HCEC 1CT (cell line): ENCODE data around the gene TRIO.
A peak's percentile ranks its signal among the peaks of the same experiment; 100 is the strongest.

ENCODE experiments used
- DNase-seq: peaks from one replicate; pipeline ENCODE4 v3.0.0-alpha.2; 2017

The TRIO gene

GRCh38 chr5:14148890-14149671 is 5.9 kb downstream of the TRIO start:
- DNase-seq, result no peak

GRCh38 chr5:14149672-14150274 is 6.6 kb downstream of the TRIO start:
- DNase-seq, result no peak

GRCh38 chr5:14151416-14151815 is 8.3 kb downstream of the TRIO start:
- DNase-seq, result no peak

- no peak for DNase-seq
Measured at GRCh38 chr5:14153071-14153864, 10.1 kb downstream of the TRIO start.

GRCh38 chr5:14153932-14154731 is 11.0 kb downstream of the TRIO start:
- DNase-seq, result peak; percentile 85

DNA sequence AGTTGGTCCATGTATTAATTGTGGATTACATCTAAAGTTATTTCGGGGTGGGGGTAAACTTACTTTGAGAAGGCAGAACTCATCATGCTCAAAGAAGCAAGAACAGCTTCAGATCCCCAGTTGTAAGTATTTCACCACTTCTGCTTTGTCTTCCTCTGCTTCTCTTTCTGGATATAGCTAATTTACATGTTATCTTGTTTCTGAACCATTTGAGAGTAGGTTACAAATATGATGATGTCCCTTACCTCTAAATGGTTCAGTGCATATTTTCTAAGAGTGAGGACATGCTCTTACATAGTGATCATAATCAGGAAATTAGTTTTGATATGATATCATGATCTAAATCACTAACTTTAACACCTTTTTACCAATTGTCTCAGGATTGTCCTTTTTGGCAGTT is 11.9 kb downstream of the TRIO start:
- DNase-seq, result no peak

GRCh38 chr5:14155739-14156138 is 12.6 kb downstream of the TRIO start:
- no peak for DNase-seq

- no peak for DNase-seq
Measured at GRCh38 chr5:14156290-14156649, 13.1 kb downstream of the TRIO start.

DNA sequence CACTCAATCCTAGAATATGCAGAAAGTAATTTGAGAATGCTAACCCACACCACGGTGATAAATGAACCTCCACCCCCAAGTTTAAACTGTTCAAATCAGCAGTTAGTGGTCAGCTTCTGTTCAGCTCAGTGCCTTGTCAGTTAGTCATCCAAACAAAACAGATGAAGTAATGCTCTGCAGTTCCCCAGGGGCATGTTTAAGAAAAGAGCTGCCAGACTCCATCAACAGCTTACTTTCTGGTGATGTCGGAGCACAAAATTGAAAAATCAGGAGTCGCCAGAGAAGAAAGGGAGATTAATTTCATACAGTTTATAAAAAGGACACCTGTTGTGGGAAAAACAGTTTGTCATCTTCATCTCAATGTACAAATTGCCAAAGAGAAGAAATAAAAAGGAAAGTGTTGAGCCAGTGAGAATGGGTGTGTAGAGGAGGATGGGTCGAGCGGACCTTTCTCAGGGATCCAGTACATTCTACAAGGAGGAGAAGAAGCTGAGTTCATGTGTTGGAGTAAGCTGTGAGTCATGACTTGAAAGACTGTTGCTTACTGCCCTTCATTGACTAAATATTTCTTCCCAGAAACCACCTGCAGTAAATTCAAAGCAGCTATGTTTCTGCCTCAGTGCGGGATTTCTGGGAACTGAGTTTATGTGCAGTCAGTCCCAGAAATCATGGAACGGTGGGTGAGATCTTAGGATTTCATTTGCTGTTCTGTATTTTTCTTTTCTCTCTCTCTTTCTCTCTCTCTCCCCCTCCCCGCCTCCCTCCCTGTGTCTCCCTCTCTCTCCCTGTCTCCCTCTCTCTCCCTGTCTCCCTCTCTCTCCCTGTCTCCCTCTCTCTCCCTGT is 13.7 kb downstream of the TRIO start:
- DNase-seq, result peak; percentile 96

- no peak for DNase-seq
Measured at GRCh38 chr5:14157493-14157782, 14.3 kb downstream of the TRIO start.

GRCh38 chr5:14158890-14159666 is 15.9 kb downstream of the TRIO start:
- DNase-seq, result no peak

DNA sequence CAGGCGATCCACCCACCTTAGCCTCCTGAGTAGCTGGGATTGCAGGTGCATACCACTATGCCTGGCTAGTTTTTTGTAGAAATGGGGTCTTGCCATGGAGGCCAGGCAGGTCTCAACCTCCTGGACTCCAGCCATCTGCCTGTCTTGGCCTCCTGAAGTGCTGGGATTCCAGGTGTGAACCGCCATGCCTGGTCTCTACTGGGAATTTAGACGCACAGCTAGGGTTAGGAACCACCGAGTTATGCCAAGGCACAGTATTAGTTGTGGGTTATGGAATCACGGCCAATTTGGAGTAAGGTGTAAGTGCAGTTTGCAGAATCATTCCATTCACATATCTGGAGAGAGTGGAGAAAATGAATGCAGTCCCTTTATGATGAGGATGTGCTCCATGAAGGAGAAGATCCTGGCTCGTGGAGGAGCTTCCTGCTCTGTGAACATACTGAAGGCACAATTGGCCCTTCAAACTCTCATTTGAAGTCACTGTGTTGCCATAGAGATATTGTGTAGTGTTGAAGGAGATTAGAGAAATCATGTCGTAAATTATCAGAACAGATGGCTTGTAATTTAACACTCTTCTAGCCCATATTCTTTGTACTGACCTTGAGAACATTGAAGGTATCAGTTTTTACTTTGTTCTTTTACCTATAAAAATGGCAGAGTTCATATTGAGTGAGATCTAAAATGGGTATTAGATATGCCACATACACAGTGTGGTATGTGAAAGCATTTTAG is 18.8 kb downstream of the TRIO start:
- no peak for DNase-seq

- no peak for DNase-seq
Measured at GRCh38 chr5:14164164-14165163, 21.3 kb downstream of the TRIO start.

DNA sequence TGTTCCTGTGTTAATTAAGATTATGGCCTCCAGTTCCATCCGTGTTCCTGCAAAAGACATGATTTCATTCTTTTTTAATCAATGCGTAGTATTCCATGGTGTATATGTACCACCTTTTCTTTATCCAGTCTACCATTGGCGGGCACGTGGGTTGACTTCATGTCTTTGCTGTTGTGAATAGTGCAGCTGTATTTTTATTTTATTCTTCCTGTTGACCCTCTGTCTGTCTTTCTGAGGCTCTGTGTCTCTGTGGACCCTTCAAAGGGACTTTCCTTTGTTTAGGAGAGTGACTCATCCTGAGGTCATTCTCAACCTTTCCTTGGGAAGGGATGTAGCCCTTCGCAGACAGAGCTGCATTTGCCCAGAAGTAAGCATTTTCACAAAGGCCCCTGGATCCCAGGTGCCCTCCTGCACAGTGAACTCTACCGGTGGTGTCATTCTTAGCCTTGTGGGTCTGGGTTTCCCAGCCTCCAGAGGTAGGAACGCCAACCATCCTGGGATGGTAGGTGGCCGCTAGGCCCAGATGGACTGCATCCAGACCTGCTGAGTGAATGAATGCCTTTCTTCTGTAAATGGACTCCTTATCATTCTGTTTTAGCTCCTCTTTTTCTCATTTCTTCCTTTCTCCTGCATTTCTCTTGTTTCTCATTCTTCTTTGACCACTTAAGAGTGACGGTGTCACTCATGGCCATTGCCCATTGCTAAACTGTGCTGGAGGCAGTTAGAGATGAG is 22.4 kb downstream of the TRIO start:
- DNase-seq, result peak; percentile 67

- no peak for DNase-seq
Measured at GRCh38 chr5:14166437-14166836, 23.3 kb downstream of the TRIO start.

DNA sequence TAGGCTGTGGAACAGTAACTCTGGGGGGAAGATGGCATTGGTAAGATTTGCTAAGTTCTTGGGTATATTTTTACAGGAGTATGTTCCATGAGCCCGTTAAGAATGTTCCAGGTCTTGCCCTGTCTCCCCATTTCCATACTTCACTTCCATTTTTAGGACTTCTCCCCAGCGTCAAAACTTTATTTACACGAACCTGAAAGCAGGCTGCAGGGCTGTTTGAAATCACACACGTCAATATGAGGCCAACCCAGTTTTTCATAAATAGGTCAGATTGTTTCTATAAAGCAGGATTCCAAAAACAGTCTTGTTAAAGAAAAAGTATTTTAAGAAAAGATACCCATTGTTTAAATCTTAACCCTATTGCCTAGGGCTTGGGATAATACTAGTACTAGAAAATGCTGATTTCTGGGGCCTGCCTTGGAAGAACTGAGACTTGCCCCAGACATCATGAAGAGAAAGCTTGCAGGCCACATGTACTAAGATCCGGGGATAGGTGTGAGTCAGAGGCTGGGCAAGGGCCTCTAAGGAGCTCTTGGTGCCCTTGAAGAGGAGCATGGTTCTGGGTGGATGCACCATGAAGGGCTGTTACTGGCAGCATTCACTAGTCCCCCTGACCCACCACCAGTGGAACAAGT is 24.2 kb downstream of the TRIO start:
- DNase-seq, result peak; percentile 82

- peak; percentile 56 for DNase-seq
Measured at GRCh38 chr5:14168144-14168792, 25.1 kb downstream of the TRIO start.

DNA sequence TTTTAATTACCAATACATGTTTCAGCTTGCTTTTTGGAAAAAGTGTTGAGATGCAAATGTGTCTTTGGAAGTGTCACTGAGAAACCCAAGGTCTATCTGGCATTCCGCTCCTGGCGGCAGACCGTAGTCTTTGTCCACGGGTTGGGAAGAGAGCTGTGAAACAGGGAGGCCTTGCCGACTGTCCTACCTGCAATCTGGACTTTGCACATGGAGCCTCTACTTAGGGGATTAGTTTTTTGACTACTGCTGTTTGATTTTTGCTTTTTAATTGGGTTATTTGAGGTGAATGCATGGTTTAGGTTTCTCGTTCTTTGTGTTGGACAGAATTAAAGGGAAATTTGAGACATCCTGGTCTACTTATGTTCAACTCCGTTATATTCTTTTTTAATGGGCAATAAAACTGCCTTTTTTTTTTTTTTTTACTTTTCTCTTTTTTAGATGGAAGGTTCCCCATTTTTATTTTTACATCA is 25.7 kb downstream of the TRIO start:
- DNase-seq, result no peak
